ENCODE data around the gene HAUS3. TPM values are rescaled to one million over a fixed set of nuclear protein-coding genes. Genes with fewer than 3 reads are reported as not detected.
A peak's percentile ranks its signal among the peaks of the same experiment; 100 is the strongest.

The HAUS3 gene
- total RNA-seq, 1 experiment from 2014 or later = 18.0 TPM

DNA sequence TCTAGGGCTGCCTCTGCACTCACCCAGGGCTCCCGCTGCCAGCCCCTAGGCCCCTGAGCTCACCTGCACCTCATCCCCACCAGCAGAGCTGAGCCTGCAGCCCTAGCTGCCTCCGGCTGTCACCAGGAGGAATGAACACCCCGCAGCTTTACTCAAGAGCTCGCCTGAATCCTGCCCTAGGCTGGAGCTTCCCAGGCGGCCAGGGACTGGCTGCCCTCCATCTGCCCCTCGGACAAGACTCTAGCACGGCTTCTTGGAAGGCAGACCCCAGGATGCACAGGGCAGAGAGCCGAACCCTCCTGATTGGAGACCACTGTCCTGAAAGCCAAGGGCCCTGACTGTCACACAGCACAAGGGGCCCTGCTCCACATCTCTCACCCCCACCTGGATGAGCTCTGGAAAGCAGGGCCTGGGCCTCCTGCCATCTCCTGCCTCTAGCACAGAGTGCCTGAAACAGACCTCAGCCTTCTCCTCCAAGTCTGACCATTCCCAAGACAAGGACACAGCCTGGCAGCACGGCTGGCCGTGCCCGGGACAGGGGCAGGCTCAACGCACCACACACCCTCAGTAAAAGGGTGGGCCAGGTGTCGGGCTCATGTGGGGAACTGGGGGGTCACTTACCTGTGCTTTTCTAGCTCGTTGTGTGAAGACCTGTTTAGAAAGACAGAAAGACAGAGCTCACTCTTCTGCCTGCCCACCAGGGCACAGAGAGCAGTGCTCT, 15.6 kb upstream of the HAUS3 start:
- Mint-ChIP-seq H3K4me3 (peak overlapping the region in 1 of 2 experiments; percentile 13; a peak in 2 of 5 replicates), H3K27ac (no peak overlapping the region; a peak in 2 of 7 replicates), H3K4me1 (no peaks in the 10 kb centered on the region), H3K9me3 (no peaks in the 10 kb centered on the region), H3K36me3 (ENCODE audit: insufficient read depth in 1 of 3, low read depth in 3 of 3) (peaks cover 5 to 18% (median 12%) of the 10 kb centered on the region in 3 experiments; a peak in 4 of 7 replicates), H3K27me3 (ENCODE audit: low read depth) (no peaks in the 10 kb centered on the region)
- Histone ChIP-seq H3K14ac (ENCODE audit: insufficient read depth, low read length) (no peak overlapping the region), H3K9ac (ENCODE audit: extremely low read depth, insufficient read length, low read length) (no peak overlapping the region), H2BK20ac (ENCODE audit: low read depth, low read length, poor library complexity, severe bottlenecking) (no peak overlapping the region), H4K5ac (ENCODE audit: insufficient read length, low read depth, low read length) (no peak overlapping the region), H3K23ac (ENCODE audit: insufficient read length, low read depth, low read length) (no peak overlapping the region), H4K20me1 (ENCODE audit: control insufficient read depth, insufficient read depth, insufficient read length) (peaks cover 2% of the 10 kb centered on the region), H3K27ac (ENCODE audit: insufficient read length, low read depth, low read length) (no peak overlapping the region), H3K79me2 (ENCODE audit: insufficient read depth, low read length) (no peaks in the 10 kb centered on the region), H3K56ac (ENCODE audit: insufficient read length, low read depth, low read length) (no peak overlapping the region), H3T11ph (ENCODE audit: low read length) (no peak overlapping the region), H2BK12ac (ENCODE audit: insufficient read length, low read depth, low read length) (no peak overlapping the region), H3K4me1 (ENCODE audit: insufficient read depth, low read length) (no peaks in the 10 kb centered on the region), H3K23me2 (ENCODE audit: insufficient read length, low read depth, low read length, poor library complexity, severe bottlenecking) (peaks cover 9% of the 10 kb centered on the region), H2BK15ac (ENCODE audit: low read depth, low read length) (no peak overlapping the region), H4K8ac (replicated peaks; ENCODE audit: insufficient read length, low read depth, low read length) (no peak overlapping the region), H2AFZ (ENCODE audit: low read length) (no peak overlapping the region), H2BK5ac (ENCODE audit: insufficient read length, low read length) (no peak overlapping the region), H3K18ac (ENCODE audit: insufficient read length, low read depth, low read length) (no peak overlapping the region), H2BK120ac (ENCODE audit: low read depth, low read length, poor library complexity, severe bottlenecking) (no peak overlapping the region), H3K9me3 (ENCODE audit: control insufficient read depth, low read depth, low read length) (no peaks in the 10 kb centered on the region), H4K91ac (ENCODE audit: insufficient read length, low read depth, low read length) (no peak overlapping the region), H3K79me1 (ENCODE audit: insufficient read depth, low read depth, low read length, poor library complexity, severe bottlenecking) (no peaks in the 10 kb centered on the region), H3K27me3 (ENCODE audit: insufficient read depth, low read length) (no peaks in the 10 kb centered on the region), H3K4me2 (ENCODE audit: insufficient read depth, insufficient read length, low read length) (no peak overlapping the region), H2AK5ac (ENCODE audit: insufficient read length, low read length) (no peak overlapping the region), H3K4ac (ENCODE audit: low read depth, low read length) (no peak overlapping the region)
- no peak for TF ChIP-seq CTCF (conservative IDR thresholded peaks at IDR 0.05)
- DNase-seq = no peak
- WGBS (ENCODE audit: extremely low coverage, insufficient read length, low lambda C conversion rate) = no CpG with 5 or more reads among the region's 14 CpGs
